HG03354 (cell line): Measurements from ENCODE around the gene FMN1.

ENCODE experiments used
- ATAC-seq: cut with Tn5 transposase; IDR thresholded peaks from one replicate; pipeline ENCODE4 v1.9.1; 2021; ENCODE audit warnings: mild to moderate bottlenecking; ENCODE audit not compliant: unreplicated experiment, poor library complexity, severe bottlenecking

Gene FMN1

DNA sequence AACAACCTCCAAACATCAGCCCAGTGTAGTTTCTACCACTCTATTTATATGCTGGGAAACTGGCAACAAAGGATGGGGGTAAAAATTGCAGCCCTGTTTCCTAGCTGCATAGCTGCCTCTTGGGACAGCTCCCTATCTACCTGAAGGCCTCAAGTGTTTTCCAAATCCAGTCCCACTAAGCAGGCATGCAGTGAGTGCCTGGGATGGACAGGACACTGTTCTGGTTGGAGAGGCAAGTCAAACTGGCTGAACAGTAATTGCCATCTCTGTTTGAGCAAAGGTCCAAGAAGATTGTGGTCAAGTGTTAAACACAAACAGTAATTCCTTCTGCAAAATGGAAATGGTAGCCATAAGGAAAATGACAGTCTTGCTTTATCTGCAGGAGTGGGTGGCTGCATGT is 125.4 kb downstream of the FMN1 start:
- no peak for ATAC-seq

DNA sequence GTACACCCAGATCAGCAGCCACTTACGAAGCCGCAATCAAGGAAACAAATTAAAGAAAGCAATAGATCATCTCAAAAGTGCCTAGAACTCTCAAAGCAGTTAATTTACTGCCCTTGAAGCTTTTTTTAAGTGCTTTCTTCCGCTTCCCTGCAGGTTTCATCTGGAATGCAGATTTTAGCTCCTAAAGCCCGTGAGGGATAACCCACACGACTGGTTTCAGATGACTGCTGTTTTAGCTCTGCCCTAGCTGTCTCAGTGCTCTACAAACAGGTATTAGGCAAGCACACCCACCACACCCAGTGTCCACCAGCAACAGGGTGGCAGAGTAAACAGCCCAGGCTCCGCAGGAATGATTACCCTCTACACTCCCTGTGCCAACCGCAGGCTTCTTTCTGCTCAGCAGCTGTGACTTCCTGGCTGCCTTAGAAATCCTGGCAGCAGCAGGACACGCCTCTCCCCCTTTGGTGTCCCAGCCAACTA is 126.0 kb downstream of the FMN1 start:
- ATAC-seq, result no peak

DNA sequence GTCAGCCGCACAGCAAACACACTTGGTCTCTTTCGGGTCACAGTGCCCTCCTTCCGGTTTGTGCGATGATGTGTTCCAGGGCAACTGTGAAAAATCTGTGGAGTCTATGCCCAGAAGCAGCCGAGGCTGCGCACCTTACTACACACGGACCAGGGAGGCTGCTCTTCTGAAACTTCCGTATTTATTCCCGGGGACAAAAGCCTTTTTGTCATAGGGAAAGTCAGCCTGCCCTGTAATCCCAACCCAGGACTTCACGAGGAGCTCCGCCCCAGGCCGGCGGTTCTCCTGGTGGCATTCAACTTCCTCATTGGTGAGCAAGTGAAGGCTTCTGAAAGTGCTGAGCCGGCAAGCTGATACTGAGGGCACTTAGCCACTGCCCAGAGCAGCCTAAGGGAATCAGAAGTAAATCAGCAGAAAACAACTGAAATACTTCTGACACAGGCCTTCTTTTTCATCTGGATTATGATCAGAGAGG is 126.5 kb downstream of the FMN1 start:
- ATAC-seq, result peak; percentile 75

DNA sequence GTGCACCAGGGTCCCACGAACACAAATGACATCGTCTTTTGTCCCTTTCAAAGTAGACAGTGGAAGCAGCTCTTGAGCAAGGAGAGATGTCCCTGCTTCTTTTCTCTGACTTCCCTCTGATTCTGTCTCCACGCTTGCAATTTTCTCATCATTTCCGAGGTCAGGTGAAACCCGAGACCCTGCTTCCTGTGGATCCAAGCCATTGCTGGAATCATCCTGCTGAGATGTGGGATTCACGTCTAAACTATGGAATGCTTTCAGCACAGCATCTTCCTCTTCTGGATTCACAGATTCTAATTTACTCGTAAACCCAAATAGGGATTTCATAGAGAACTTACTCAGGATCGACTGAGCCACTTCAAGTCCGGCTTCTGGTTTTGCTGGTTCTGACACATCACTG is 127.1 kb downstream of the FMN1 start:
- no peak for ATAC-seq

DNA sequence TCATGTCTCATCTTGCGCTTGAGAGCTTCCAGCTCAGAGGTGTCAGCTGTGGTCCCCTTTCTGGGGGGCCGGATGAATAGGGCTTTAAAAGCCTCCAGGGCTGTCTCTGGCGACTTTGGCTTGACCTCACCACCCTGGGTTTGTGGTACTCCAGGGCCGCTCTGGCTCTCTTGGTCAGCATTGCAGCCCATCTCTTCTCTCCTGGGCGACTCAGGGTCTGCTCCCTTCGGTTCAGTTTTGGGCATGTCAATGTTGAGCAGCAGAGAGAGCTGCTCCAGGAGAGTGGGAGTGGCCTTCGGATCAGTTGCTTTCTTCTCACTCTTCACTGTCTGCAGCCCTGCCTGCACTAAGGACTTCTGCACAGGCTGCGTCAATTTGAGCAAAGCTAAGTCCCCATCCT is 127.9 kb downstream of the FMN1 start:
- no peak for ATAC-seq

DNA sequence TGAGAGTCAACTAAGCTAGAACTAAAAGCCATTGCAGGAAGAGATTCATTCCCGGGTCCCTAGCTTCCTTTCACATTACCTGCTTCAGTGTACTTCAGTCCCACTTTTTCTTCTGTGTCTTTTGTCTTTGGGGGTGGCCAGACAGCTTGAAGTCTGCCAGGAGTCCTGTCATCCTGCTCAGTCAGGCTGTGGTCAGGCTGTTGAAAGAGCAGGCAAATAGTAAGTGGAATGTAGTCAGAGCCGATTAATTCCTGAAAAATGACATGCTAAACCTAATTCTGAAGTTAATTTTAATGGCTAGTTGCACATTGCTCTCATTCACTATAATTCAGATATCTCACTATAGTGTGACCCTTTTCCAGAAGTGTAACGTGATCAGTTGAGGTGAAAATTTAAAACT is 129.6 kb downstream of the FMN1 start:
- no peak for ATAC-seq

DNA sequence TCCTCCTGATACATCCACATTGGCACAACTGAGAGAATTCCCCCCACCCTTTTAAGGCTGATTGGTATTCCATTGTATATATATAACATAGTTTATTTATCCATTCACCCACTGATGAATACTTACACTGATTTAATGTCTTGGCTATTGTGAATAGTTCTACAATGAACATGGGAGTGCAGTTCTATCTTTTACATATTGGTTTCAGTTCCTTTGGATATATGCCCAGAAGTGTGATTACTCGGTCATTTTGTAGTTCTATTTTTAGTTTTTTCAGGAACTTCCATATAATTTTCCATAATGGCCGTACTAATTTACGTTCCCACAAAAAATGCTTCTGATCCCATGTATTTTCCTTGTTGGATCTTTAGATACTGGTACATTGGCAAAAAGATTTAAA is 135.3 kb downstream of the FMN1 start:
- no peak for ATAC-seq

DNA sequence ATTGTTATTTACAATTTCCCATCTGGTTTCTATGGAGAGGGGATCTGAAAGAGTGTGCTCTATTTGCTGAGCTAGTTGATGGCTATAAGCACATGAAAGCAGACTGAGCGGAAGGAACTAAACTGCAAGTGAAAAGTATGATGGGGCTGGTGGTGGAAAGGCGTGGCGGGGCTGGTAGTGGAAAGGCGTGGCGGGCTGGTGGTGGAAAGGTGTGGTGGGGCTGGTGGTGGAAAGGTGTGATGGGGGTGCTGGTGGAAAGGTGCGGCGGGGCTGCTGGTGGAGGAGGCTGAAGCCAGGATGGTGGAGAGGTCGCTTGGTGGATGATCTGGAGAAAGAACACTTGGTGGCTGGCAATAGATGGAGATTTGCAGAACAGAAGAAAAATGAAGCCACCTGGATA is 136.7 kb downstream of the FMN1 start:
- ATAC-seq, result no peak

DNA sequence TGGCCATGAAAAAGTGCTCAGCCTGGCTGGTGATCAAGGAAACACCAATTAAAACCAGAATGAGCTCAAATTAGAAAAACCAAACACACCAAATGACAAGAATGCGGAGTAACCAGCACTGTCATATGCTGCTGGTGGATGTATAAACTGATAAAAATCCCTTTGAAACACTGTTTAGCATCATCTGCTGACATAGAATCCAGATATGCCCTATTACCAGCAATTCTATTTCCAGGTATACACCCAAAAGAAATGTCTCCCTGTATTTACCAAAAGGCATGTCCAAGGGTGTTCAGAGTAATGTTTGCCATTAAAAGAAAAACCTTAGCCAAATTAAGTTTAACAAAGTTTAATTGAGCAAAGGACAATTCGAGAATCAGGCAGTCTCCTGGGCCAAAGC is 138.6 kb downstream of the FMN1 start:
- ATAC-seq, result no peak

DNA sequence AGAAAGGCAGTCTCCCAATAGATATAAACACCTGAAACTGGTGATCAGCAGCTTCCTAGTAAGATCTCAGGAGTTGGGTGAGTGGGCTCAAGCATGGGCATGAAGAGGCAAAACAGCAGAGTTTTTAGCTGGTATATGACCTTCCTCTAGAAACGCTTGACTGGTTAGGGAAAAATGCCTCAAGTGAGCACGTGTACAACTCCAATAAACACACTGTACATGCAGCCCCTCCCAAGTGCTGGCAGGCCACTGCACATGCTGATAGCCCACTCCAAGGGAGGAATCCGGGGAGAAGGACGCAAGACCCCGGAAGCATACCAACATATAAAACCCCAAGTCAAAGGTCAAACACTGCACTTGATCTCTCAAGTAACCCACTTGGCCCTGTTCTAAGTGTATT is 143.0 kb downstream of the FMN1 start:
- no peak for ATAC-seq

DNA sequence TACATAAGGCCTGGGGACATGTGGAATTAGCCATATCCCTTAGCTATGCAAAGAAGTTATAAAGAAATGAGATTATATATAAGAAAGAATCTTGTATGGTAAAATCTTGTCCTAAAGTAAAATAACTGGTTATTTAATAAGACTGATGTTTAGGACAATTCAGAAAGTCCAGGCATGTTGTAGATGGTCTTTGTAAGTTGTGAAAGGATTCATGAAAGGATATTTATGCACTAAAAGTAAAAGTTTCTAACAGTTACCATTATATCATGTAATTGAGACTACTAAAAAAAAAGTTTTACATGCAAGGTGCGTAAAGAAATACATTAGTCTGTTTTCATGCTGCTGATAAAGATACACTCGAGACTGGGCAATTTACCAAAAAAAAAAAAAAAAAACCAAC is 146.3 kb downstream of the FMN1 start:
- no peak for ATAC-seq

DNA sequence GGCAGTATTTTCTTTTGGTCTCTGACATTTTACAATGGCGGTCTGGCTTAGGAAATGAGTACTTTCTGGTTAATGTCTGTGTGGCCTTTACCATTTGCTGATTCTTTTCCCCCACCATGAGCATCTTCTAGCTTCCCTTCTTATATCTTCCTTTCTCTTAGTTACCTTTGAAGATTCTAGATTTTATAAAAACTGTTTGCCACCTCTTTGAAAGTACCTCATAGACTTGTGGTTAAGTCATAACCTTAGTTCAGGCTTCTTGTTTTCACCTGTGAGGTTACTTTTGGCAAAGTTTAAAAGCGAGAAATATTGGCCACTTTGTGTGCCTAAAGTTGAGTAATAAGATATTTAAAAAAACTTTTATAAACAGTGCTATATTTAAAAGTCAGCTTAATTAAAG is 147.4 kb downstream of the FMN1 start:
- no peak for ATAC-seq

DNA sequence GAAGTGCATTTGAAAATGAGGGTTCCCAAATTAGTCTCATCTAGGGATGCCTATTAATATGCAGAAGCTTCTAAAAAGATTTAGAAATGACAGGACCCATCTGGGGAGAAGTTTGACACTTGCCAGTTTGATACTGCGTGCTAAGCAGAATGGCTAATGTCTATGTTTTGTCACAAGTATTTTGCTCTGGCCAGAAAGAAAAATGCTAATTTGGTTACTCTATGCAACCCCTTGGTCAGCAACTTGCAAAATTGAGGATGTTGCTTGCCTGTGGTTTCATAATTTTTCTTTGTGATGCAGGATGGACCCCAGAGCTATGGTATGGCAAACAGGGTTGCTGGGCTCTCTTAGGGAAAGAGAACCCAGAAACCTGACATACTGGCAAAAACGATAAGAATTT is 148.2 kb downstream of the FMN1 start:
- ATAC-seq, result no peak

DNA sequence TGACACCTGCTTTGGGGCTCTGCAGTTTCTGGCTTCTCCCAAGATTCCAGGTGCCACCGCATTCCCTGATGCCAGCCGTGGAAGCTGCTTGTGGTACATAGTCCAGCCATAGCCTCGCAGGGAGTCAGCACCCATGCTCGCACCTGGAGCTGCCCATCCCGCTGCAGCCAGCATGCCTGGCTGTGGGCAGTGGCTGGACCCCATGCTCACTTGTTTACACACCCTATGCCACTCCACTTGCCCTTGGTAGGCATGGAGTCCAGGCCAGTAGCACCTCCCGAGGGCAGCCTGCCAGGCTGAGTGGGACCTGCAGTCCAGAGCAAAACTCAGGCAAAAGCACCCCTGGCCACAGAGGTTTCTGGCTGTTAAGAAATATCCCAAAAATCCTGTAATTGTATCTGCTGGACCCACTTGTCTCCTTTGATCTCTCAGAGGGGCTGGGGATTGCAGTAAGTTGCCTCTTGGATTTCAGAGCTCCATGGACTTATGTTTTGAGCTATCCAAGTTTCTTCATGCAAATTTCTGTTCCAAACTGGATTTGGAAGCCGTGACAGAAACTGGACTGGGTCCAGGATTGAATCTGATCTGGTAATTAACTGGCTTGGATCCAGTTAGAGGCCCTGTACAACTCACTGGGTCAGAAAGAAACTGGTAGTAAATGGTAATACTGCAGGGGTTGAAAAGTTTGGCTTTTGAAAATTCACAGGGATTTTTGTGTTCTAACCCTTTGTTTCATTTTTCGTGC is 149.3 kb downstream of the FMN1 start:
- no peak for ATAC-seq

DNA sequence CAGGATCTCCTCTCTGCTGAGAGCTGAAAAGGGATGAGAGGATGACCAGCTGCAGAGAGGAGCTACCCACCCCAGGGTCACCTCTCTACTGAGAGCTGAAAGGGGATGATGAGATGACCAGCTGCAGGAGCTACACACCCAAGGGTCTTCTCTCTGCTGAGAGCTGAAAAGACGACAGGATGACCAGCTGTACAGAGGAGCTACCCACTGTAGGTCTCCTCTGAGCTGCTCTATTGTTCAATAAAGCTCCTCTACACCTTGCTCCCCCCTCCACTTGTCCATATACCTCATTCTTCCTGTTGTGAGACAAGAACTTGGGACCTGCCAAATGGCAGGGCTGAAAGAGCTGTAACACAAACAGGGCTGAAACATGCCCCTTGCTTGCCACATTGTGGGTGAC is 149.9 kb downstream of the FMN1 start:
- no peak for ATAC-seq

DNA sequence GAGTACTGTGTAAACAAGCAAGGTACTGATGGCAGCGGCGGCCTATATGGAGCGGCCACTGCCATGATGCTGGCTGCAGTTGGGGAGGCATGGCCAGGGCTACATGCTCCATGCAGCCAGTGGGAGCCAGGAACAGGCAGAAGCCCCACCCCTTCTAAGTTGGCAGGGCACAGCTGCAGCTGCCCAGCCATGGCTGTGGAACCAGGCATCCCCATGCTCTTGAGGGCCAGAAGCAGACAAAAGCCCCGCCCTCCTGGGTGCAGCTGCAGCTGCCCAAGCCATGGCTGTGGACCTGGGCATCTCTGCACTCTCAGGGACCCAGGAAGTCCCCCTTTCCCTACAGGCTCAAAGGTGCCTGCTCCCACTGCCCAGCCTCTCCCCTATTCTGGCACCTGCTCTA is 150.9 kb downstream of the FMN1 start:
- ATAC-seq, result no peak

DNA sequence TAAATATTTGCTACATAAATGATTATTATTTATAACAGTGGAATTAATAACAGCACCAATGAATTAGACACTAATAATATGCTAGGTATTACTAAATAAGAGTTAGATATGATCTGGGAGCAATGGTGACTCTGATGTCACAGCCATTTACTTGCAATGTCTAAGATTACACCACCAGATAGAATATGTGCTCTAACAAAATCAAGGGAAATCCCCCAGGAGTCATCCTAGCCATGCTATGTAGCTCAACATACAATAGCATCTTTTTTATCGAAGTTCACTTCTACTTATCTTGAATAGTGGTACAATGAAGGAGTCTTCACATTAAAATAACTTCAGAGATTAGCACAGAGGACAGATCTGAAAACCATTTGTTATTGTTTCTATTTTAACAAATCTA is 154.0 kb downstream of the FMN1 start:
- ATAC-seq, result no peak

DNA sequence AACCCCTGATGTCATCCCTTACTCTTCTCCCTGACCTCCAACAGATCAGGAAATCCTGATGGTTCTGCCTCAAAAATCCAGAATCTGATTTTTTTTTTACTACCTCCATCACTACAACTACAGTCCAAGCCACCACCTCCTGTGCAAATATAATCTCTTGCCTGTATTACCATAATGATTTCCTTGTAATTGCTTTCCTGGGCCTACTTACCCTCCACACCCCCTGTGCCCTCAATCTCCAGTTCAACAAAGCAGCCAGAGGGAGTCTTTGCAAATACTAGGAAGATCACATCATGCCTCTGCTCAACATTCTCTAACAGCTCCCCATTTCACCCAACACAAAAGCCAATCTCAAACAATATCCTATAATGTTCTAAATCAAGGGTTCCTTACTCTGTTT is 159.9 kb downstream of the FMN1 start:
- no peak for ATAC-seq

DNA sequence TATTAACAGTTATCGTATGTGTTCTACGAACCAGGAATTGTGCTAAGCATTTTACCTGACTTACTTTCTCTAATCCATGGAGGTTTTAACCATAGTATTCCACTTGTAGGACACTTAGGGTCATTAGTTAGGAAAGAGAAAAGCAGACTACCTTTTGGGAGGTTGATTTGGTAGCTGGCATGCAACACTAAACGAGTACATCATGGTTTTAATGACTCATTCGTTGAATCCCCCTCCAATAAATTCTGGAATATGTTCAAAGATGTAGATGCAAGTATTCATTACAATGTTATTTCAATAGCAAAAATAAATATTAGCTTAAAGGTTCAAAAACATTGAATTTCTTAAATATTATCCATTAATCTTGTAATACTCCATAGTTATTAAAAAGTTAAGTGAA is 162.5 kb downstream of the FMN1 start:
- no peak for ATAC-seq

DNA sequence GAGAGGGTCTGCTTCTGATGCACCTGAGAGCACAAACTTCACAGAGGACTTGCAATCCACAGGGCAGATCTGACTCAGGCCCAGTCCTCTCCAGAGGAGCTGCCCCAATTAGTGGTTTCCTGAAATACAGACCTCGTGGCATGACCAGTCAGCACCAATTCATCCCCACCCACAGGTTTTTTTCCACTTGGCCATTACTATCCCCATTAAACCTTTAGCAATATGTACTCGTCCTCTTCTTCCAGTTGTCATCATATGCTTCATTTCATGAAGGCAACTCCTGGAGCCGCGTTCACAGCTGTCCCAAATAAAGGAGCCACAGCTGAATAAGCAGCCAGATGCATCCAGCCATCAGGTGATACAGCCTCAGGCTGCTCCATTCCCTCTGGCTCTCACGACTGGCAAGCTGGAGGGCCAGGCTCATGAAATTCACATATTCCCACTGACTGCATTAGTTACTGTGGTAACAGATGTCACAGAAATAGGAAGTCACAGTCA is 163.1 kb downstream of the FMN1 start:
- no peak for ATAC-seq

DNA sequence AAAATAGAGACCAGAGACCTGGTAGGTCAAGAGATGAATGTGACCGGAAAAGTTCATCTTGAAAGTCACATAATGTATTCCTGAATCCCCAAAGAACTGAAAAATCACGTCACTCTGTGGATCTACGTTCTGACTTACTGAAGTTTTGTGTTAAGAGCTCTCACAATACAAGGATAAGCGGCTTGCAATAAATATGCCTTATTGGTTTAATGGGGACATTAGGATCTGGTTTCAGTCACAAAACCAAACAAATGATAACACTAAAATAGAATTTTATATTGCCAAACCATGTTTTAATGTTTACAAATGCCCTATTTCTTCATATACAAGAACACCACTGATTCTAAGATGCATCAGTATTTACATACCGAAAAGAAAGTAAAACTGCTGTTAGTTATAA is 164.2 kb downstream of the FMN1 start:
- ATAC-seq, result no peak

DNA sequence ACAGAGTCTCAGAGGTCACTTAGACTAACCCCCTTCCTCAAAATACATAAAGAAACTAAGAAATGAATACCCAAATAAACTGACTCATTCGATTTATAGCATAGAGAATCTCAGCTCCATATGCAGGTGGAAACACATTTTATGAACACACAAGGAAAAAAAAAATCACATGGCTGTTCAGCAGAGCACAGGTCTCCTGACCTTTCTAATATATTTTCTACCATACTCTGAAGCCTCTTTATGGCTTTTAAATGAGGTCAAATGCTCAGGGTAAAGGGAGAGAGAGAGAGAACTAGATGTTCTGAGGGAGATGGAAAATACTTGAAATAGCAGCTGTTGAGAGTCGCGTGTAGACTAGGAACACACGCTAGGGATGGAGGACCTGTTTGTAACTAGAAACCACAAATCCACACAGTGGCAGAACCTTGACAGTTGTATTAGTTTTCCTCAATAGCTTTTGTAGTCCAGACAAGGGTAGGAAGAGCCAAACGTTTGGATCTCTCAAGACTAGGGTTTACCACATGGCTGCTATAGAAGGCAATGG is 165.3 kb downstream of the FMN1 start:
- no peak for ATAC-seq
